ENCODE results near the gene ZBED3.

GRCh38 chr5:77029376-77029885, 57.7 kb downstream of the ZBED3 start:
- TF ChIP-seq CTCF (IDR thresholded peaks at IDR 0.05) (no peak), POLR2A (IDR thresholded peaks at IDR 0.05) (no peak)
